GM23338 (cell line): ENCODE results near the gene CUEDC1. TPM values are rescaled to one million over a fixed set of nuclear protein-coding genes. Genes with fewer than 3 reads are reported as not detected.

Source experiments
- ATAC-seq: fragments of 200-7000 bp; cut with Tn5 transposase; 3 replicates; pipeline ENCODE4 v1.9.1; 2020
- DNase-seq: peaks from one replicate; pipeline ENCODE4 v3.0.0-alpha.2; 2015; ENCODE audit warnings: low spot score
- H2AFZ ChIP-seq: fragments of 200-600 bp; sonication (generic); 2 replicates; pipeline ENCODE4 v1.8.0; 2016; ENCODE audit warnings: antibody characterized with exemption, mild to moderate bottlenecking, moderate library complexity
- H3F3A ChIP-seq: fragments of 200-600 bp; sonication (generic); replicated peaks from 2 replicates; pipeline ENCODE4 v1.8.0; 2017; ENCODE audit warnings: antibody characterized with exemption, mixed run types, low read depth
- H3K27ac ChIP-seq: fragments of 200-600 bp; sonication (generic); 2 replicates; pipeline ENCODE4 v1.6.1; 2016; ENCODE audit warnings: low read depth
- H3K27me3 ChIP-seq: fragments of 200-600 bp; sonication (generic); 2 replicates; pipeline ENCODE4 v1.8.0; 2016; ENCODE audit warnings: mild to moderate bottlenecking, mixed run types, moderate library complexity; ENCODE audit not compliant: insufficient read depth
- H3K36me3 ChIP-seq: fragments of 200-600 bp; sonication (generic); 2 replicates; pipeline ENCODE4 v1.8.0; 2016; ENCODE audit warnings: mild to moderate bottlenecking; ENCODE audit not compliant: insufficient read depth
- H3K4me1 ChIP-seq: fragments of 200-600 bp; sonication (generic); 2 replicates; pipeline ENCODE4 v1.8.0; 2016; ENCODE audit warnings: mild to moderate bottlenecking, moderate library complexity; ENCODE audit not compliant: insufficient read depth
- H3K4me2 ChIP-seq: fragments of 200-600 bp; sonication (generic); 2 replicates; pipeline ENCODE4 v1.7.1; 2017; ENCODE audit warnings: mixed run types
- H3K4me3 ChIP-seq: fragments of 200-600 bp; sonication (generic); 2 replicates; pipeline ENCODE4 v1.6.1; 2016; ENCODE audit warnings: mixed run types
- H3K79me2 ChIP-seq: fragments of 200-600 bp; sonication (generic); replicated peaks from 2 replicates; pipeline ENCODE4 v1.8.0; 2017; ENCODE audit warnings: mild to moderate bottlenecking; ENCODE audit not compliant: insufficient read depth
- H3K9me2 ChIP-seq: fragments of 200-600 bp; sonication (generic); 2 replicates; pipeline ENCODE4 v1.8.0; 2017; ENCODE audit not compliant: insufficient read depth
- H4K20me1 ChIP-seq: fragments of 200-600 bp; sonication (generic); replicated peaks from 2 replicates; pipeline ENCODE4 v1.8.0; 2017; ENCODE audit warnings: mild to moderate bottlenecking; ENCODE audit not compliant: insufficient read depth
- H3K27ac Mint-ChIP-seq: 2 replicates; pipeline ENCODE4 v1.8.0; 2020; ENCODE audit warnings: inconsistent platforms, mild to moderate bottlenecking, moderate library complexity, mixed read lengths
- H3K27me3 Mint-ChIP-seq: 3 replicates; pipeline ENCODE4 v1.8.0; 2022; ENCODE audit warnings: low read depth, mild to moderate bottlenecking, moderate library complexity, mixed read lengths, inconsistent platforms; ENCODE audit not compliant: insufficient read depth, poor library complexity
- H3K36me3 Mint-ChIP-seq: 3 replicates; pipeline ENCODE4 v1.8.0; 2021; ENCODE audit warnings: low read depth, mild to moderate bottlenecking, inconsistent platforms, moderate library complexity, mixed read lengths
- H3K4me1 Mint-ChIP-seq: 3 replicates; pipeline ENCODE4 v1.8.0; 2020; ENCODE audit warnings: mild to moderate bottlenecking, inconsistent platforms, mixed read lengths
- H3K4me3 Mint-ChIP-seq: 3 replicates; pipeline ENCODE4 v1.8.0; 2021; ENCODE audit warnings: moderate library complexity, mild to moderate bottlenecking, inconsistent platforms, mixed read lengths
- H3K9me3 Mint-ChIP-seq: 3 replicates; pipeline ENCODE4 v1.8.0; 2020; ENCODE audit warnings: moderate library complexity, mild to moderate bottlenecking, inconsistent platforms, mixed read lengths
- CREB1 ChIP-seq: fragments of 250-450 bp; sonication (Bioruptor Pico); IDR thresholded peaks from 2 replicates; pipeline ENCODE4 v1.5.0; 2020; ENCODE audit warnings: low read depth, mild to moderate bottlenecking, moderate library complexity
- CTCF ChIP-seq, 2 experiments: fragments of 200-600 bp in 1 of 2; sonication (generic) in 1 of 2; conservative IDR thresholded peaks; 2 replicates each; pipeline versions ENCODE4 v1.5.1 to v1.6.1; 2016 to 2017; ENCODE audit warnings: antibody characterized with exemption in 2 of 2, low read depth in 2 of 2, mild to moderate bottlenecking in 2 of 2, moderate library complexity in 1 of 2
- EZH2 ChIP-seq: fragments of 200-600 bp; sonication (generic); IDR thresholded peaks from one replicate; pipeline ENCODE4 v1.8.0; 2017; ENCODE audit warnings: antibody characterized with exemption, mild to moderate bottlenecking, low read depth; ENCODE audit not compliant: unreplicated experiment
- EZH2phosphoT487 ChIP-seq: fragments of 200-600 bp; sonication (generic); IDR thresholded peaks from one replicate; pipeline ENCODE4 v1.8.1; 2018; ENCODE audit warnings: antibody characterized with exemption; ENCODE audit not compliant: unreplicated experiment
- JUNB ChIP-seq: IDR thresholded peaks from one replicate; pipeline ENCODE4 v1.6.1; 2016; ENCODE audit warnings: antibody characterized with exemption; ENCODE audit not compliant: unreplicated experiment
- NANOG ChIP-seq: IDR thresholded peaks from 2 replicates; pipeline ENCODE4 v1.6.1; 2016; ENCODE audit warnings: antibody characterized with exemption, borderline replicate concordance
- STAT1 ChIP-seq: IDR thresholded peaks from one replicate; pipeline ENCODE4 v1.6.1; 2016; ENCODE audit warnings: antibody characterized with exemption; ENCODE audit not compliant: unreplicated experiment
- ZNF114 ChIP-seq: fragments of 250-450 bp; sonication (Bioruptor Pico); IDR thresholded peaks from 2 replicates; pipeline ENCODE4 v1.5.0; 2020; ENCODE audit warnings: mild to moderate bottlenecking, moderate library complexity
- ZNF331 ChIP-seq: fragments of 250-450 bp; sonication (Bioruptor Pico); IDR thresholded peaks from 2 replicates; pipeline ENCODE4 v1.5.0; 2020; ENCODE audit warnings: low read depth, mild to moderate bottlenecking, moderate library complexity
- polyA plus RNA-seq: library from polyadenylated mRNA; unstranded; fragments of >200 nt; fragmentation: Nextera tagmentation; extraction: Ambion mirVana; gene quantifications from 2 replicates; pipeline ENCODE4 v1.2.1, GENCODE V29; 2016
- small RNA-seq: library from RNA; depleted of rRNA; stranded (forward); fragments of <200 nt; gene quantifications from one replicate; pipeline ENCODE3, GENCODE V24; 2014; ENCODE audit warnings: low replicate concordance
- total RNA-seq: library from RNA; depleted of rRNA; stranded (reverse); fragments of >200 nt; shearing (Covaris generic); gene quantifications from 2 replicates; pipeline ENCODE4 v1.2.3, GENCODE V29; 2014; rRNA removed

The CUEDC1 gene
- total and polyA plus RNA-seq, 2 experiments from 2014 or later, result 3.0 to 7.7 TPM

GRCh38 chr17:57811638-57812280 is 143.5 kb downstream of the CUEDC1 start:
- no peaks in the 10 kb centered on the region for H3K79me2 ChIP-seq
- DNase-seq (peak; percentile 25), ATAC-seq (peak; percentile 76)
- no peak overlapping the region for H3K4me2 ChIP-seq
- peaks cover 15% of the 10 kb centered on the region for H3K4me1 Mint-ChIP-seq
- no peaks in the 10 kb centered on the region for H3K36me3 Mint-ChIP-seq
- no peak overlapping the region for H3K27ac Mint-ChIP-seq
- peaks cover 9% of the 10 kb centered on the region; the same call in 1 of the 2 replicates for H3K4me1 ChIP-seq
- H3F3A ChIP-seq, result no peaks in the 10 kb centered on the region; the same call in 1 of the 2 replicates
- H3K4me3 Mint-ChIP-seq, result no peak overlapping the region
- no peak overlapping the region for H3K4me3 ChIP-seq
- H3K27me3 Mint-ChIP-seq, result peaks cover 3% of the 10 kb centered on the region
- no peak for TF ChIP-seq CREB1 (CRISPR knock-in tag)
- TF ChIP-seq ZNF331 (CRISPR knock-in tag), result no peak
- no peak for TF ChIP-seq JUNB
- TF ChIP-seq EZH2, result no peak
- TF ChIP-seq STAT1, result no peak
- no peak for TF ChIP-seq ZNF114 (CRISPR knock-in tag)
- TF ChIP-seq EZH2phosphoT487, result no peak
- TF ChIP-seq NANOG, result no peak
- TF ChIP-seq CTCF (conservative IDR thresholded peaks at IDR 0.05; ENCODE audit: low read depth in 2 of 2), result no peak
- no peaks in the 10 kb centered on the region for H3K36me3 ChIP-seq
- H4K20me1 ChIP-seq, result no peaks in the 10 kb centered on the region
- H3K9me3 Mint-ChIP-seq, result no peaks in the 10 kb centered on the region
- no peak overlapping the region for H3K27ac ChIP-seq
- H3K9me2 ChIP-seq, result no peaks in the 10 kb centered on the region
- peak overlapping the region; percentile 74; the same call in 1 of the 2 replicates for H2AFZ ChIP-seq
- no peaks in the 10 kb centered on the region for H3K27me3 ChIP-seq

Small RNAs within 50 kb of the gene (small RNA-seq; reads per million reads assigned to genes)
- not detected for gene AC015813.4

Other genes with a start within 250 kb of the CUEDC1 start
- gene CCDC182, start 210.1 kb downstream of the CUEDC1 start, total RNA-seq, result not detected in 2 replicates
- gene CCDC182, start 210.1 kb downstream of the CUEDC1 start, polyA plus RNA-seq, result not detected in 2 replicates
- gene MRPS23, start 105.4 kb downstream of the CUEDC1 start, total RNA-seq, result 38.0 and 53.2 TPM in 2 replicates
- gene MRPS23, start 105.4 kb downstream of the CUEDC1 start, polyA plus RNA-seq, result 65.5 and 74.5 TPM in 2 replicates
- 67.7 and 74.6 TPM in 2 replicates for gene VEZF1, start 32.8 kb upstream of the CUEDC1 start, total RNA-seq
- 34.8 and 36.0 TPM in 2 replicates for gene VEZF1, start 32.8 kb upstream of the CUEDC1 start, polyA plus RNA-seq
- 584 and 639 TPM in 2 replicates for gene SRSF1, start 51.8 kb upstream of the CUEDC1 start, total RNA-seq
- 373 and 413 TPM in 2 replicates for gene SRSF1, start 51.8 kb upstream of the CUEDC1 start, polyA plus RNA-seq
- 29.0 and 30.0 TPM in 2 replicates for gene DYNLL2, start 128.0 kb upstream of the CUEDC1 start, total RNA-seq
- 5.1 and 5.5 TPM in 2 replicates for gene DYNLL2, start 128.0 kb upstream of the CUEDC1 start, polyA plus RNA-seq
- gene OR4D1, start 193.0 kb upstream of the CUEDC1 start, total RNA-seq, result 0.08 and 0.10 TPM in 2 replicates
- gene OR4D1, start 193.0 kb upstream of the CUEDC1 start, polyA plus RNA-seq, result 0.37 and 0.50 TPM in 2 replicates
- gene OR4D2, start 211.6 kb upstream of the CUEDC1 start, total RNA-seq, result not detected in 2 replicates
- gene OR4D2, start 211.6 kb upstream of the CUEDC1 start, polyA plus RNA-seq, result not detected in 2 replicates
- 0.10 TPM in 1 of 2 replicates, not detected in the other for gene EPX, start 237.3 kb upstream of the CUEDC1 start, total RNA-seq
- gene EPX, start 237.3 kb upstream of the CUEDC1 start, polyA plus RNA-seq, result not detected in 2 replicates